Activated T-cell treated with anti-CD3 and anti-CD28 coated beads, Interleukin-2, amount 50 U/mL, for 72 hours (primary cell): ENCODE measurements around the gene KSR1. TPM values are rescaled to one million over a fixed set of nuclear protein-coding genes. Genes with fewer than 3 reads are reported as not detected.
A peak's percentile ranks its signal among the peaks of the same experiment; 100 is the strongest.

Experiments used
- ATAC-seq, 2 donors: fragments of 150-1000 bp; cut with Tn5 transposase; replicated peaks in 1 of 2; 2 replicates each; pipeline ENCODE4 v1.10.0; 2021; ENCODE audit warnings: moderate library complexity in 2 of 2, mild to moderate bottlenecking in 1 of 2
- DNase-seq, 2 donors: peaks; one replicate each; pipeline ENCODE4 v3.0.0; 2021 to 2022; ENCODE audit warnings: mixed read lengths in 1 of 2
- H3K27ac Mint-ChIP-seq: one replicate; pipeline ENCODE4 v1.8.0; 2022; ENCODE audit warnings: mild to moderate bottlenecking, moderate library complexity, mixed read lengths
- H3K27me3 Mint-ChIP-seq: one replicate; pipeline ENCODE4 v1.8.0; 2022; ENCODE audit warnings: low read depth, mixed read lengths
- H3K36me3 Mint-ChIP-seq, 2 donors: one replicate each; pipeline ENCODE4 v1.8.0; 2022; ENCODE audit warnings: mixed read lengths in 2 of 2, mild to moderate bottlenecking in 1 of 2; ENCODE audit not compliant: insufficient read depth in 2 of 2
- H3K4me1 Mint-ChIP-seq: one replicate; pipeline ENCODE4 v1.8.0; 2022; ENCODE audit warnings: low read depth, mixed read lengths
- H3K4me3 Mint-ChIP-seq, 2 donors: one replicate each; pipeline ENCODE4 v1.8.0; 2022; ENCODE audit warnings: mild to moderate bottlenecking in 2 of 2, mixed read lengths in 2 of 2, moderate library complexity in 2 of 2
- H3K9me3 Mint-ChIP-seq, 2 donors: one replicate each; pipeline ENCODE4 v1.8.0; 2022; ENCODE audit warnings: mixed read lengths in 2 of 2
- total RNA-seq, 2 donors: library from RNA; stranded (reverse); gene quantifications; one replicate each; pipeline ENCODE4 v1.2.3, GENCODE V29; 2022

The KSR1 gene
- total RNA-seq, 2 donors from 2014 or later = 191 to 296 TPM

DNA sequence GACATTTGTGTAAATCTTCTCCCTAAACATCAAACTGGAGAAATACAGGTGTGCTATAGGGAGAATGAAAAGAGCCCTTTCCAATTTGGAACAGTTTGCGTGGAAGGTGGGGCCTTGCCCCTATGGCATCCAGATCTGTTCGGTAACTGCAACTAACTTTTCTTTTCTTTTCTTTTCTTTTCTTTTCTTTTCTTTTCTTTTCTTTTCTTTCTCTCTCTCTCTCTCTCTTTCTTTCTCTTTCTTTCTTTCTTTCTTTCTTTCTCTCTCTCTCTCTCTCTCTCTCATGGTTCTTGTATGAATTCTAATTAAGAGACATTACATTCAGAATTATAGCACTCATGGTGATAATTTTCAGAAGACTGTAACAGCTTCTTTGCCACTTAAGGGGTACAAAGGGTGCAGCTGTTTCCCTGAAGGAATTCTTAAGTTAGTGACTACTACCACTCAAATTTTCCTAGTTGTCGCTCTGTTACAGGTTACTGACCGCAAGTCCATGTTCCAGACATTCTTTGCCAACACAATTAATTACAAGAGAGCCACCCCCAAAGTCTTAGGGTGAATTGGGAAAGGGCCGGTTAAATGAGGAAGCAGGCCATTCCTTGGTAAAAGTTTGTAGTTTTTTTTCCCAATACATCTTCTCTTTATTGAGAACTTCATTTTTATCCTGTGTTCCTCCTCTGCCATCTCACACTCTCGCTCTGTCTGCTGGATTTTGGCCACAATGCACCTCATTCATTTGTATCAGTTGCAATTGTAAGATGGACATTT is 69.8 kb downstream of the KSR1 start:
- Mint-ChIP-seq H3K4me3 (peak overlapping the region; percentile 45), H3K9me3 (no peaks in the 10 kb centered on the region), H3K27ac (peak overlapping the region; percentile 66), H3K36me3 (peaks cover 0 to 6% of the 10 kb centered on the region in 2 donors), H3K4me1 (peaks cover 89% of the 10 kb centered on the region), H3K27me3 (no peaks in the 10 kb centered on the region)
- ATAC-seq (no peak), DNase-seq (no peak)

GRCh38 chr17:27526604-27527002 is 70.4 kb downstream of the KSR1 start:
- H3K27ac Mint-ChIP-seq = peak overlapping the region; percentile 3
- peak; percentile 76 to 88 for ATAC-seq

DNA sequence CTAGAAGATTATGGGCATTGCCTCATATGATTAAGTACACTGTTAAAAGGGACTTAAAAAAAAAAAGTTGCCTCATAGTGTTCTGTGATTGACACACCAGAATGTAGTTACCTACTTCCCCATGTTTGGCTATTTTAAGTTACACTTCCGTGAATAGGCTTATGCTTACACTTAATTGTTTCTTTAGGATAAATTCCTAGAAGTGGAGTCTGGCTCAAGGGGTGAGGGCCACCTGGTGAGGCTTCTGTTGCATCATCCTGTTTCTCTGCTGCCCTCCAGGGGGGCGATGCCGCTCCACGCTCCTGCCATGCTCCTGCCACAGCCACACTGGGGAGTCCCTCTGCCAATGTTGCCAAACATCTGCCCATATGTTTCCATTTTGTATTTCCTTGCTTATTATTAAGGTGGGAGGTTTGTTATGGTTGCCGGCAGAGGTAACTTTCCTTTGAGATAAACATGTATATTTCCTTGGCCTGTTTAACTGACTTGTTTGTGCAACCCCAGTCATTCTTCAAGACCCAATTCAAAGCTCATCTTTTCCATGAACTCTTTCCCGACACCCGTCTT is 73.1 kb downstream of the KSR1 start:
- DNase-seq = no peak
- H3K4me3 Mint-ChIP-seq = peak overlapping the region in 1 of 2 donors; percentile 51
- H3K9me3 Mint-ChIP-seq = no peaks in the 10 kb centered on the region
- H3K27ac Mint-ChIP-seq = peak overlapping the region; percentile 89
- peaks cover 0 to 4% of the 10 kb centered on the region in 2 donors for H3K36me3 Mint-ChIP-seq
- H3K4me1 Mint-ChIP-seq = peaks cover 83% of the 10 kb centered on the region
- ATAC-seq = peak in 1 of 2 donors; percentile 20
- no peaks in the 10 kb centered on the region for H3K27me3 Mint-ChIP-seq

More at GRCh38 chr17:27526604-27527002, 70.4 kb downstream of the KSR1 start:
- DNase-seq = peak; percentile 57 to 76
- H3K9me3 Mint-ChIP-seq = no peaks in the 10 kb centered on the region
- no peaks in the 10 kb centered on the region for H3K27me3 Mint-ChIP-seq
- H3K36me3 Mint-ChIP-seq = peaks cover 0 to 6% of the 10 kb centered on the region in 2 donors
- H3K4me3 Mint-ChIP-seq = peak overlapping the region; percentile 45
- H3K4me1 Mint-ChIP-seq = peaks cover 93% of the 10 kb centered on the region

GRCh38 chr17:27530764-27531391 is 74.6 kb downstream of the KSR1 start:
- Mint-ChIP-seq H3K4me3 (peak overlapping the region in 1 of 2 donors; percentile 9), H3K4me1 (peaks cover 83% of the 10 kb centered on the region), H3K27ac (peak overlapping the region; percentile 62), H3K9me3 (no peaks in the 10 kb centered on the region), H3K27me3 (no peaks in the 10 kb centered on the region), H3K36me3 (peaks cover 0 to 3% of the 10 kb centered on the region in 2 donors)
- DNase-seq = no peak
- ATAC-seq = no peak

- no peak for DNase-seq
- Mint-ChIP-seq H3K4me3 (peak overlapping the region in 1 of 2 donors; percentile 9), H3K36me3 (peaks cover 0 to 4% of the 10 kb centered on the region in 2 donors), H3K27ac (no peak overlapping the region), H3K4me1 (peaks cover 83% of the 10 kb centered on the region), H3K9me3 (no peaks in the 10 kb centered on the region), H3K27me3 (no peaks in the 10 kb centered on the region)
- peak in 1 of 2 donors; percentile 23 for ATAC-seq
These were observed 75.3 kb downstream of the KSR1 start for GRCh38 chr17:27531469-27531961.

- Mint-ChIP-seq H3K4me1 (peaks cover 81% of the 10 kb centered on the region), H3K4me3 (peak overlapping the region in 1 of 2 donors; percentile 46), H3K27me3 (no peaks in the 10 kb centered on the region), H3K27ac (no peak overlapping the region), H3K36me3 (peaks cover 0 to 5% of the 10 kb centered on the region in 2 donors), H3K9me3 (no peaks in the 10 kb centered on the region)
- ATAC-seq = peak; percentile 18 to 20
- DNase-seq = no peak
These were observed 76.3 kb downstream of the KSR1 start for GRCh38 chr17:27532269-27533263.

DNA sequence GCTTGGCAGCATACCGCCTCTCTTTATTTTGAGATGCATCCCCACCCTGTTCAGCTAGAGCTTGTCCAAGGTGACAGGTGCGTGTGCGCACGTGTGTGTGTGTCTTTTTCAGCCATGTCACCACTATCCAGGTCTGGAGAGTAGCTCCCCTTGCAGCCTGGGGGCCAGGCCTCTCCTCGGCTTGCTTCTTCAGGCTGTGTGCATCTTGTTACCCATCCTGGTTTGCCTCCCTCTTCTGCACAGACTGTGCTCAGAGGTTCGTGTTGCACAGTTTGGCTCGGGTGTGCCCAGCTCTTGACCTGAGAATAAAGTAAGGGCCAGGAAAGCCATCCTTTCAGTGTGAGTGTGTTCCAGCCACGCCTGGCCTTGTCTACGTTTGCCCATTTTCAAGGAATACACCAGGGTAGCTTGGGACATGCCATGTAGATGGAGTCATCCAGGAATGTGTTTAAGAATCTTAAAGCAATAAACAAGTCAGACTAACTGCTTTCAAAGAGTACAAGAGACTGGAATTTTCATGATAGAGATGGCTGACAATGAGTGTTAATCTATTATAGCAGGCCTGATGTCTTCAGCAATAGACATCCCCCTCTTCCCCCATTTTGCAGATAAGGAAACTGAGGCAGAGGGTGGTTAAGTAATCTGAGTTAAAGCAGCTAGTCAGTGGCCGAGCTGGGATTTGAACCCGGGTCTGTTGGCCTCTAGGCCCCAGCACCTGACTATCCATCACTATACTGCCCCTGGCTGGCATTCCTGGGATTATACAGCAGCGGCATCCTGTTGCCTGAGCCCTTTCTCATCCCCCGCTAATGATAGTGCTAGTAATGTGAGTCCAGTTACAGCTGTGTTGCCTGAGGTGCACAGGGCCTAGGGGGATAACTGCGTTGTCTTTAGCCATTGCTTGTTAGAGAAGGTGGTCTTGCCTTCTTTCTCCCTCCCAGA is 77.9 kb downstream of the KSR1 start:
- no peaks in the 10 kb centered on the region for H3K27me3 Mint-ChIP-seq
- DNase-seq = no peak
- no peaks in the 10 kb centered on the region for H3K9me3 Mint-ChIP-seq
- H3K4me1 Mint-ChIP-seq = peaks cover 81% of the 10 kb centered on the region
- no peak for ATAC-seq
- H3K4me3 Mint-ChIP-seq = no peak overlapping the region
- H3K27ac Mint-ChIP-seq = no peak overlapping the region
- peaks cover 0 to 3% of the 10 kb centered on the region in 2 donors for H3K36me3 Mint-ChIP-seq

GRCh38 chr17:27535178-27535928 is 79.1 kb downstream of the KSR1 start:
- Mint-ChIP-seq H3K4me1 (peaks cover 81% of the 10 kb centered on the region), H3K4me3 (no peak overlapping the region)

DNA sequence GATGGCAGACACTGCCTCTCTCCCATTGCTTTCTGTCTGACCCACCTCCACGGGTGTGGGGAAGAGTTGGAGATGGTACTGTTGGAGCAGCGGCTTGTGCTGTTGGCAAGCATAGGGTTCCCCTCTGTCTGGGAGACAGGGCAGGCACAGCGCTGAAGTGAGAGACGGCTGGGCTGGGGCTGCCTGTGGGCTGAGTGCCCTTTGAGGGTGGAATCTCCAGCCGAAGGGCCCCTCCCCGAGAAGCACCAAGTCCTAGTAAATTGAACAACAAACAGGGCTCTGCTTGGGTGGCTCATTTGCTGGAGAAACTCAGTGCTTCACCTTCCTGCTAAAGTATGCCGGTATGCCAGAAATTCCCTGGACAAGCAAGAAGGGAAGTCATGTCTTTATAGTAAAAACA is 79.7 kb downstream of the KSR1 start:
- Mint-ChIP-seq H3K27ac (no peak overlapping the region), H3K9me3 (no peaks in the 10 kb centered on the region), H3K36me3 (peaks cover 0 to 3% of the 10 kb centered on the region in 2 donors), H3K27me3 (no peaks in the 10 kb centered on the region), H3K4me3 (no peak overlapping the region), H3K4me1 (peaks cover 81% of the 10 kb centered on the region)
- no peak for ATAC-seq
- no peak for DNase-seq

More at GRCh38 chr17:27535178-27535928, 79.1 kb downstream of the KSR1 start:
- no peak for DNase-seq
- Mint-ChIP-seq H3K27ac (no peak overlapping the region), H3K27me3 (no peaks in the 10 kb centered on the region), H3K36me3 (peaks cover 0 to 3% of the 10 kb centered on the region in 2 donors), H3K9me3 (no peaks in the 10 kb centered on the region)
- ATAC-seq = peak in 1 of 2 donors; percentile 20

GRCh38 chr17:27536781-27537180 is 80.5 kb downstream of the KSR1 start:
- DNase-seq = no peak
- ATAC-seq = peak; percentile 26 to 28
- peaks cover 81% of the 10 kb centered on the region for H3K4me1 Mint-ChIP-seq
- H3K9me3 Mint-ChIP-seq = no peaks in the 10 kb centered on the region
- peak overlapping the region in 1 of 2 donors; percentile 54 for H3K4me3 Mint-ChIP-seq
- peaks cover 0 to 3% of the 10 kb centered on the region in 2 donors for H3K36me3 Mint-ChIP-seq
- no peaks in the 10 kb centered on the region for H3K27me3 Mint-ChIP-seq
- no peak overlapping the region for H3K27ac Mint-ChIP-seq
